Measurements from ENCODE around the gene FBLN5. TPM values are rescaled to one million over a fixed set of nuclear protein-coding genes. Genes with fewer than 3 reads are reported as not detected.

The FBLN5 gene
- total and polyA plus RNA-seq, 9 of the 15 experiments (the other 6 are each of a cell fraction or from before 2014, with no cell fraction given) = 0.11 to 0.22 TPM; not detected in 7

GRCh38 chr14:91968280-91968679, 20.8 kb upstream of the FBLN5 start:
- no peak overlapping the region for H2AFZ ChIP-seq (ENCODE audit: low read depth, low read length)
- WGBS (ENCODE audit: insufficient coverage, low coverage, missing lambda C conversion rate) = 87% methylated on average over 6 of the region's 6 CpGs
- H3K4me1 ChIP-seq (replicated peaks in 1 of 2; ENCODE audit: control insufficient read depth in 2 of 2, insufficient read depth in 2 of 2, low read length in 2 of 2) = no peaks in the 10 kb centered on the region
- TF ChIP-seq NFATC3 (IDR thresholded peaks at IDR 0.05) (no peak), MYNN (IDR thresholded peaks at IDR 0.05) (no peak), MYNN (CRISPR knock-in tag; IDR thresholded peaks at IDR 0.05) (no peak), RUNX1 (IDR thresholded peaks at IDR 0.05; ENCODE audit: low read depth) (no peak), CAMTA2 (CRISPR knock-in tag; conservative IDR thresholded peaks at IDR 0.05) (no peak), TAF15 (IDR thresholded peaks at IDR 0.05; ENCODE audit: low read depth, low read length) (no peak), HDAC3 (IDR thresholded peaks at IDR 0.05; ENCODE audit: borderline replicate concordance, partially characterized antibody) (no peak), MTA3 (IDR thresholded peaks at IDR 0.05; ENCODE audit: borderline replicate concordance) (no peak), SNRNP70 (optimal IDR thresholded peaks at IDR 0.05; ENCODE audit: low read depth, low read length) (no peak), RNF219 (CRISPR knock-in tag; IDR thresholded peaks at IDR 0.05) (no peak), HBP1 (CRISPR knock-in tag; IDR thresholded peaks at IDR 0.05) (no peak), MEIS2 (IDR thresholded peaks at IDR 0.05; ENCODE audit: partially characterized antibody) (no peak), PPARD (CRISPR knock-in tag; IDR thresholded peaks at IDR 0.05) (no peak), MAZ (CRISPR knock-in tag; conservative IDR thresholded peaks at IDR 0.05 in 1 of 2, IDR thresholded peaks at IDR 0.05 in 1 of 2) (no peak)
- in situ Hi-C loops (cut with MboI) (no loop called here), intact Hi-C loops (cut with micrococcal nuclease) (no loop called here)
- H3K9me3 ChIP-seq (replicated peaks; ENCODE audit: control insufficient read depth, insufficient read depth, low read depth, low read length) = no peaks in the 10 kb centered on the region
- no peaks in the 10 kb centered on the region for H3K9me1 ChIP-seq (ENCODE audit: control insufficient read depth, insufficient read depth, low read length)
- ATAC-seq (no peak), FAIRE-seq (no peak), DNase-seq (ENCODE audit: extremely low read depth in 1 of 4, low spot score in 3 of 4) (no peak)
- ChIA-PET CTCF (ENCODE audit: low intra/inter-chr PET ratio) (no interaction called here), POLR2A (no interaction called here)
- no peak overlapping the region for H3K4me2 ChIP-seq (ENCODE audit: insufficient read depth, low read length)
- no peak overlapping the region for H3K4me3 ChIP-seq
- BruUV-seq (replicated peaks) = no TSS peak
- peaks cover 30% of the 10 kb centered on the region; the same call in 2 of the 3 replicates for H3K36me3 ChIP-seq (ENCODE audit: control insufficient read depth, insufficient read depth, low read length)
- no peaks in the 10 kb centered on the region for H4K20me1 ChIP-seq (replicated peaks; ENCODE audit: control insufficient read depth, insufficient read depth, low read length)
- H3K9ac ChIP-seq (ENCODE audit: insufficient read depth in 1 of 2, low read depth in 2 of 2, low read length in 2 of 2) = no peak overlapping the region
- no peaks in the 10 kb centered on the region for H3K27me3 ChIP-seq (ENCODE audit: control insufficient read depth in 2 of 2, insufficient read depth in 2 of 2, low read length in 2 of 2)
- H3K79me2 ChIP-seq (ENCODE audit: control insufficient read depth, insufficient read depth, low read length) = no peaks in the 10 kb centered on the region
- no peak overlapping the region for H3K27ac ChIP-seq (ENCODE audit: extremely low read depth, low read depth, low read length)

All from K562 (cell line).